Activated CD4-positive, alpha-beta memory T cell treated with anti-CD3 and anti-CD28 coated beads, Interleukin-2, amount 10 ng/mL, durations not matched to agents 7 days and 5 days (primary cell): Measurements from ENCODE around the gene PTPRCAP. TPM values are rescaled to one million over a fixed set of nuclear protein-coding genes. Genes with fewer than 3 reads are reported as not detected.

ENCODE experiments used
- CTCF ChIA-PET: fragments of 350-600 bp; sonication (Branson Sonifier 250); formaldehyde crosslinking; loops from one replicate; lab custom pipeline; 2021; ENCODE audit warnings: antibody characterized with exemption, inconsistent platforms; lab: Charles Lee
- POLR2A ChIA-PET: fragments of 350-600 bp; sonication (Branson Sonifier 250); formaldehyde crosslinking; loops from one replicate; lab custom pipeline; 2021; ENCODE audit warnings: antibody characterized with exemption; lab: Charles Lee
- DNase-seq: peaks from one replicate; pipeline ENCODE4 v3.0.0-alpha.2; 2020
- H3K27ac Mint-ChIP-seq: one replicate; pipeline ENCODE4 v1.8.0; 2021; ENCODE audit warnings: mild to moderate bottlenecking, mixed read lengths
- H3K27me3 Mint-ChIP-seq: one replicate; pipeline ENCODE4 v1.8.0; 2021; ENCODE audit warnings: mixed read lengths
- H3K36me3 Mint-ChIP-seq: one replicate; pipeline ENCODE4 v1.8.0; 2021; ENCODE audit warnings: low read depth, mixed read lengths
- H3K4me1 Mint-ChIP-seq: one replicate; pipeline ENCODE4 v1.8.0; 2021; ENCODE audit warnings: mixed read lengths
- H3K4me3 Mint-ChIP-seq: one replicate; pipeline ENCODE4 v1.8.0; 2021; ENCODE audit warnings: mild to moderate bottlenecking, mixed read lengths
- H3K9me3 Mint-ChIP-seq: one replicate; pipeline ENCODE4 v1.8.0; 2021; ENCODE audit warnings: mixed read lengths
- total RNA-seq, 2 experiments: library from RNA; stranded (reverse); gene quantifications; one replicate each; pipeline ENCODE4 v1.2.3, GENCODE V29; 2021

PTPRCAP gene
- total RNA-seq, 2 experiments from 2014 or later: 398 to 401 TPM

DNA sequence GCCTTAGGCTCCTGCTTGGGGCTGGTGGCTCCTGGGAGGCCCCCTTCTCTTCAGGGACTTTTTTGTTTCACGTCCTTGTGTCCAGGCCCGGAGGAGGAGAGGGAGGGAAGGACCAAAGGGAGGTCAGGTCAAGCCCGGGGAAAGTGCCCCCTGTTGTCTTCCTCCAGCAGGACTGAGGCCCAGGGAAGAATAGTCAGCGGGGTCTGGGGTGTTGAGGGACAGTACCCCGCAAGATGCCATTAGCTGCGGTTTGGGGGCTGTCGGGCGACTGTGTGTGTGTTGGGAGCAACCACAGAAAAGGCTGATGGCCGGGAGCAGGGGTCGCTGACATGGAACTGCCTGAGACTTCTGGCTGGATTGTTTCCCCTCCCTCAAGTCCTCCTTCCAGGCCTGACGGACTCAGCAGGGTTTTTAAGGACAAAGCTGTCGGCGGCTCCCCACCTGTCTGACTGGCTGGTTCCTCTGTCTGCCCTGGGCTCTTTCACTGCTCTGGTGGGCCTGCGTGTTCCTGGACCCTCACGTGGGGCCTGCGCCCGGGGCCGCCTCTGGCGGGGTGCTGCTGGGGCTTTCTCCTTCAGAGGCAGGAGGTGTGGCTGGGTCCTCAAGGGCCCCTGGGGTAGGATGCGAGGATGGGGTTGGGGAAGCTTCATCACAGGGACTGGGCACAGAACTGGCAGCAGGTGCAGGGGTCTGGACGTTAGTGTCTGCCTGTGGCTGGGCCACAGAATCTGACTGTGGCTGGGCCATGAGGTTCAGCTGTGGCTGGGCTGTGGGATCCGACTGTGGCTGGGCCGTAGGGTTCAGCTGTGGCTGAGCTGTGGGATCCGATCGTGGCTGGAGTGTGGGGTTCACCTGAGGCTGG lies 13.5 kb upstream of the PTPRCAP start:
- H3K36me3 Mint-ChIP-seq: no peaks in the 10 kb centered on the region
- ChIA-PET CTCF (no interaction called here), POLR2A (interaction anchor here (0.9 to 5.5 kb wide), 8 partner anchors 9 to 133 kb away, joined by 3 to 59 read pairs (median 6); partner anchors contain the start of genes AIP, PTPRCAP and TMEM134)
- peaks cover 30% of the 10 kb centered on the region for H3K4me1 Mint-ChIP-seq
- H3K4me3 Mint-ChIP-seq: no peak overlapping the region
- no peak for DNase-seq
- H3K27me3 Mint-ChIP-seq: peaks cover 5% of the 10 kb centered on the region
- no peaks in the 10 kb centered on the region for H3K9me3 Mint-ChIP-seq
- no peak overlapping the region for H3K27ac Mint-ChIP-seq

DNA sequence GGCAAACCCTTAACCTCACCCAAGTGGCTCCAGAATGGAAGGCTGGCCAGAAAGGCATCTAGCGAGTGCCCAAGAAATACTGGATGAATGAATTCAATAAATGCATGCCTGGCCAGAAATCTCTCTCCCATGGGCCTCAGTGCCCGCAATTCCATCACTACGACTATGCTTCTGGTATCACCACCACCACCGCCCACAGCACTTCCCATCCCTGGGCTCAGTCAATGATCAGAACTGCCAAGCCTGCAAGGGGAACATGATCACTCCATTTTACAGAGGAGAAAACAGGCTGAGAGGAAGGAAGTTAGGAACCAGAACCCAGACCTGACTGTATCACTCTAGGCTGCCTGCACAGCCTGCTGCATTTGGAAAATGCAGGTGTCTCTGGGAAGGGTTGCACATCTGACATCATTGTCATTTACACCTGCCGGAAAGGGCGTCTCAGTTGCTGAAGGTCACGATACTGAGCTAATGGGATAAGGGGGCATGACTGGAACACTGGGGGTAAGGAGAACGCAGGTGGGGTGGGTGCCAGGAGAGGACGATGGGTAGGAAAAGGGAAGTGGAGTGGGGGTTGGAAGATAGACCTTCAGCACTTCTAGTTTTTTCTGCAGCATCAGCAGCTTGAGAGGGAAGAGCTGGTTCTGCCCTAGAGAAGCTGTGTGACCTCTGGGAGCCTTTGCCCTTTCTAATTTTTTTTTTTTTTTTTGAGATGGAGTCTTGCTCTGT lies 11.8 kb upstream of the PTPRCAP start:
- DNase-seq: no peak
- peaks cover 5% of the 10 kb centered on the region for H3K27me3 Mint-ChIP-seq
- no peaks in the 10 kb centered on the region for H3K9me3 Mint-ChIP-seq
- no peak overlapping the region for H3K4me3 Mint-ChIP-seq
- H3K27ac Mint-ChIP-seq: no peak overlapping the region
- H3K4me1 Mint-ChIP-seq: peaks cover 48% of the 10 kb centered on the region
- ChIA-PET CTCF (interaction anchor here (0.9 kb wide), 1 partner anchor 48 kb away, joined by 3 read pairs; the partner anchor contains the start of gene PPP1CA), POLR2A (interaction anchor here (1.1 to 5.5 kb wide), 4 partner anchors 11 to 21 kb away, joined by 3 to 59 read pairs (median 6); partner anchors contain the start of genes PTPRCAP and RPS6KB2)
- H3K36me3 Mint-ChIP-seq: no peaks in the 10 kb centered on the region

DNA sequence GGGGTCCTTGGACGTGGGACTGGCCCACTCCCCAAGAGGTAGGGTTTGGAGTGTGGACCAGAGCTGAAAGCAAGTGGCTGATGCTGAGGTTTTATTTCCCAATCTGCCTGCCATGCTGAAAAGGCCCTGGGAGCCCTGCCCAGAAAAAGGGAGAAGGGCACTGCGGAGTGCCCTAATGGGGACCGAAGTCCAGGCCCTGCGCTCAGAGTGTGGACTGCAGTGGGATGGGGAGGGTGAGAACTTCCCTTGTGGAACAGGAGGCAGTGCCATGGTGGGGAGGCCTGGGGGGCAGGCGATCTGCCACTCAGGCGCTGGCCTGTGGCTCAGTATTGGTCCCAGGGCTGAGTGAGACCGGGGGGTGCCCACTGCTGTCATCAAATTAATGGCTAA lies 10.7 kb upstream of the PTPRCAP start:
- peaks cover 52% of the 10 kb centered on the region for H3K4me1 Mint-ChIP-seq
- H3K27ac Mint-ChIP-seq: peak overlapping the region; percentile 47
- no peaks in the 10 kb centered on the region for H3K36me3 Mint-ChIP-seq
- H3K9me3 Mint-ChIP-seq: no peaks in the 10 kb centered on the region
- DNase-seq: no peak
- peaks cover 5% of the 10 kb centered on the region for H3K27me3 Mint-ChIP-seq
- no peak overlapping the region for H3K4me3 Mint-ChIP-seq
- CTCF ChIA-PET: interaction anchor here (1.0 kb wide), 1 partner anchor 9 kb away, joined by 3 read pairs; no protein-coding TSS in a partner anchor
- POLR2A ChIA-PET: interaction anchor here (1.0 to 5.5 kb wide), 5 partner anchors 10 to 20 kb away, joined by 3 to 59 read pairs (median 4); partner anchors contain the start of genes PTPRCAP and RPS6KB2

DNA sequence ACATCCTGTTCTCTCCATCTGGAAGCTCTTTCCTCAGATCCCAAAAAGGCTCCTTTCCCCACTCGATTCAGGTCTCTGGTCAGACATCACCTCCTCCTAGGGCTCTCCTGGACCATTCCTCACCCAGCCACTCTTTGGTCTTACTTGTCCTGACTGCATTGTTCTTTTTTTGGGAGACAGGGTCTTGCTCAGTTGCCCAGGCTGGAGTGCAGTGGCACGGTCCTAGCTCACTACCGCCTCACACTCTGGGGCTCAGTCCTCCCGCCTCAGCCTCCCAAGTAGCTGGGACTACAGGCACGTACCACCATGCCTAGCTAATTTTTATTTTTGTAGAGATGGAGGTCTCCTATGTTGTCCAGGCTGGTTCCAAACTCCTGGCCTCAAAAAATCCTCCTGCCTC lies 8.0 kb upstream of the PTPRCAP start:
- ChIA-PET POLR2A (interaction anchor here (1.0 to 1.9 kb wide), 4 partner anchors 9 to 59 kb away, joined by 3 to 13 read pairs (median 6); partner anchors contain the start of genes PITPNM1 and PTPRCAP), CTCF (no interaction called here)
- Mint-ChIP-seq H3K4me1 (peaks cover 72% of the 10 kb centered on the region), H3K4me3 (peak overlapping the region; percentile 9), H3K27me3 (peaks cover 2% of the 10 kb centered on the region), H3K36me3 (peaks cover 4% of the 10 kb centered on the region), H3K9me3 (no peaks in the 10 kb centered on the region), H3K27ac (peak overlapping the region; percentile 82)
- no peak for DNase-seq

DNA sequence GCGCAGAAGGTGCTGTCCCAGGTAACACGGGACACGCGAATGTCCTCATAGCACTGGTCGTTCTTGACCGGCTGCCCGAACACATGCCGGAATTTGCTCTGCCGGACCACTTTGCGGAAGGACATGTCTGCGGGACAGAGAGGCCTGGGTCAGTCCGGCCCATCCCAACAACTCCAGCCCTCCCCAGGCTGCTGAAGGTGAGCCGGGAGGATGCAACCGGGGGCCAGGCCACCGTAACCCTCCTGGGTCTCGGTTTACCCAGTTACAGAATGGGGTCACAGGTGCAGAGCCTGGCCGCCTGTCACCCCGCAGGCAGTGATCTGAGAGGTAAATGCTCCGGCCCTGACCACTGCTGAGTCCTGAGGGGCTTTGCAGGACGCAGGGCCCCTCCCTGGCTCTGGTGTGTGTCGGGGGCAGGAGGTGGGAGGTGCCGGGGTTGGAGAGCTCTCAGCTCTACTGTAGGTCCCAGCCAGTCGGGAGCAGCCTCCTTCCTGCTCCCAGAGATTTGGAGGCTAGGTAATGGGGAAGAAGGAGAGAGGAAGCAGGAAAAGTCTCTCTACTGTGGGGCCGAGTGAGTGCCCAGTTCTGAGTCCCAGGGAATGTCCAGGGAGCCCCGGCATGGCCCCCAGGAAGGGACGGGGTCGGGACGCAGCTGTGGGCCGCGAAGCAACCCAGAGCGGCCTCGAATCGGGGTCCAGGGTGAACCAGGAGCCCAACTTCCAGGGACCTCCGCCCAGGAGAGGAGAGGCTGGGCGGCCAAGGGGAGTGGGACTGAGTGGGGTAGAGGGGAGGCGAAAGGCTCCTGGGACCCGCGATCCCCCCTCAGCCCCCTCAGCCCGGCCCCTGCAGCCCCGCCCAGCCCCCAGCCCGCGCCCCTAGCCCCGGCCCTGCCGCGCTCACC lies 5.3 kb upstream of the PTPRCAP start:
- peaks cover 24% of the 10 kb centered on the region for H3K36me3 Mint-ChIP-seq
- H3K9me3 Mint-ChIP-seq: no peaks in the 10 kb centered on the region
- H3K27ac Mint-ChIP-seq: peak overlapping the region; percentile 97
- ChIA-PET CTCF (no interaction called here), POLR2A (interaction anchor here (1.1 to 1.4 kb wide), 4 partner anchors 14 to 35 kb away, joined by 3 to 5 read pairs (median 4); partner anchors contain the start of gene RPS6KB2)
- H3K27me3 Mint-ChIP-seq: no peaks in the 10 kb centered on the region
- H3K4me3 Mint-ChIP-seq: peak overlapping the region; percentile 60
- DNase-seq: no peak
- peaks cover 78% of the 10 kb centered on the region for H3K4me1 Mint-ChIP-seq

DNA sequence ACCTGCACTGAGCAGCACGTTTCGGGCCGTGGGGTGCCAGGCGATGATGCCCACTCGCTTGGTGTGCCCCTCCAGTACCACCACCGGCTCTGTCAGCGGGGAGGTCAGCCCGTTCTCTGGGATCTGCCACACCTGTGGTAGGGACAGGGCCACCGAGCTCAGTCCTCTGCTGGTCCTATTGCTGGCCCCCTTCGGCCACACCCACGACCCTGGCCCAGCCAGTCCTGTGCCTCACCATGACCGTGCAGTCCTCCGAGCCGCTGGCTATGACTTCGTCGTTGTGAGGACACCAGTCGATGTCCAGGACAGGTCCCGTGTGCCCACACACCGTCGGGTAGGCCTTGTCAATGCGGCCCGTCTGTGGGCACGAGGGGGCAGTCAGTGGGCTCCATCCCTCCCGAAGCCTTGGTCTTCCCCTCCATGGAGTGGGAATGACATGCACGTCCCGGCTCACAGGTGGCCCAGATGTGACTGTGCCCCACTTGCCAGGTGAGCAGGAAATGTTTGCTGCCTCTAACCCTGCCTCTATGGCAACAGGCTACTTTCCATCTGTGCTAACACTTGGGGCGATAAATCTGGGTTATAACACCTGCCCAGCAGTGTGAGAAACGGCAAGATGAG lies 4.4 kb upstream of the PTPRCAP start:
- Mint-ChIP-seq H3K27ac (peak overlapping the region; percentile 97), H3K36me3 (peaks cover 31% of the 10 kb centered on the region), H3K9me3 (no peaks in the 10 kb centered on the region), H3K4me3 (peak overlapping the region; percentile 60), H3K4me1 (peaks cover 70% of the 10 kb centered on the region), H3K27me3 (no peaks in the 10 kb centered on the region)
- ChIA-PET CTCF (interaction anchor here (0.9 kb wide), 1 partner anchor 59 kb away, joined by 3 read pairs; no protein-coding TSS in a partner anchor), POLR2A (interaction anchor here (1.1 to 15.2 kb wide), 6 partner anchors 9 to 42 kb away, joined by 3 to 361 read pairs (median 85); partner anchors contain the start of genes AIP, PPP1CA, RPS6KB2 and TBC1D10C)
- no peak for DNase-seq

DNA sequence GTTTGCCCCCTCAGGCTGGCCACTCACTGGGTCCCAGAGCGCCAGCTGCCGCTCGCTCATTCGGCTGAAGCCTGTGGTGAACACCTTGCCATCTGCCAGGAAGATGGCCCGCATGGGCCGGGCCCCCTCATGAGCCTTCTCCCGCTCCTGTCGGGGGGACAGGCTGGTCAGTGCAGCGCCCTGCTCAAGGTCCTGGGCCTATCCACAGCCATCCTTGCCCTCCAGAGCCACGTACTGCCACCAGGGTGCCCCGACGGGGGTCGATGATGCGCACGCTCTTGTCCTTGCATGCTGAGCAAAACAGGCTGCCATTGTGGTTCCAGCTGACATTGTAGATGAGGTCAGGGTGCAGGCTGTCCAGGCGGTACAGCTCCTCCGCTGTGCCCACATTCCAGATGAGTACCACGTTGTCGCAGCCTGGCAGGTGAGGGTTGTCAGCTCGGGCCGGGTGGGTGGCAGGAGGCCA lies 3.6 kb upstream of the PTPRCAP start:
- Mint-ChIP-seq H3K4me1 (peaks cover 67% of the 10 kb centered on the region), H3K27me3 (no peaks in the 10 kb centered on the region), H3K4me3 (peak overlapping the region; percentile 9), H3K36me3 (peaks cover 37% of the 10 kb centered on the region), H3K27ac (peak overlapping the region; percentile 97), H3K9me3 (no peaks in the 10 kb centered on the region)
- ChIA-PET CTCF (interaction anchor here (0.9 kb wide), 1 partner anchor 58 kb away, joined by 3 read pairs; no protein-coding TSS in a partner anchor), POLR2A (interaction anchor here (0.8 to 15.2 kb wide), 12 partner anchors 9 to 201 kb away, joined by 3 to 361 read pairs (median 6); partner anchors contain the start of genes AIP, CDK2AP2, PPP1CA and RPS6KB2)
- no peak for DNase-seq

DNA sequence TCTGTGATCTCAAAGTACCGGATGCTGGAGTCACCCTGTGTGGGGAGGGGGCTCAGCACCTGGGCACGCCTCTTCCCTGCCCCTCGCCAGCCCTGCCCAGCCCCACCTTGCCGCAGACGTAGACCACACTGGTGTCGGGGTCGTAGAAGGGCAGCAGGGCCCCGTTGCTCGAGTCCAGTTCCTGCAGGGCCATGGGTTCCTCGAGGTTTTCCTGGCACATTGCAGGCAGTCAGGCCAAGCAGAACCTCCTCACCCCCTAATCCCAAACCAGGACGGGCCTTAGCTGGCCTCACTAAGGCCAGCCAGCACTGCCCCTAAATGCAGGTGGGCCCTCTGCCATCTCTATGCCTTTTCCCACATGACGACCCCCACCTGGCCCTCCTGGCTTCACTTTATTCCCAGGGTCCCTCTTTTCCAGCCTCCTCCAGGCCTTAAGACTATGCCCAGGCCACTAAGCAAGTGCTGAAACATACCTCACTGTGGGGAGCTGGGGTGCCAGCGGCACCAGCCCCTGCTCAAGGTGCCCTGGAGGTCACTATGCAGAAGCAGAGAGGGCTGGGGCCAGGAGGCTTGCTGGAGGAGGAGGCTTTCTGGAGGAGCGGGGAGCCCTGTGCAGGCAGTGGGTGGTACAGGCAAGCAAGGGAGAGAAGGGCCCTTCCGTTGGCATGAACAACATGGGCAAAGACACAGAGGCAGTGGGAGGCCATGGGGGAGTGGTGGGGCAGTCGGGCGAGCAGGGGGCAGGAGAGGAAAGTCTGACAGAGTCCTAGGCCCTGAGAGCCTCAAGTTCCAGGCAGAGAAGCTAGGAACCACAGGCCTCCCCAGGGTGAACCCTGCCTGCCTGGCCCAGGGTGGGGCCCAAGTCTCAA lies 3.0 kb upstream of the PTPRCAP start:
- no peaks in the 10 kb centered on the region for H3K27me3 Mint-ChIP-seq
- DNase-seq: peak; percentile 47
- ChIA-PET CTCF (interaction anchor here (0.9 to 2.4 kb wide), 4 partner anchors 26 to 65 kb away, joined by 3 to 12 read pairs (median 4); partner anchors contain the start of gene PITPNM1), POLR2A (interaction anchor here (0.8 to 15.2 kb wide), 16 partner anchors 8 to 201 kb away, joined by 3 to 361 read pairs (median 25); partner anchors contain the start of genes AIP, CDK2AP2, PPP1CA and RAD9A)
- peak overlapping the region; percentile 97 for H3K27ac Mint-ChIP-seq
- no peaks in the 10 kb centered on the region for H3K9me3 Mint-ChIP-seq
- peak overlapping the region; percentile 94 for H3K4me3 Mint-ChIP-seq
- H3K4me1 Mint-ChIP-seq: peaks cover 64% of the 10 kb centered on the region
- H3K36me3 Mint-ChIP-seq: peaks cover 42% of the 10 kb centered on the region

DNA sequence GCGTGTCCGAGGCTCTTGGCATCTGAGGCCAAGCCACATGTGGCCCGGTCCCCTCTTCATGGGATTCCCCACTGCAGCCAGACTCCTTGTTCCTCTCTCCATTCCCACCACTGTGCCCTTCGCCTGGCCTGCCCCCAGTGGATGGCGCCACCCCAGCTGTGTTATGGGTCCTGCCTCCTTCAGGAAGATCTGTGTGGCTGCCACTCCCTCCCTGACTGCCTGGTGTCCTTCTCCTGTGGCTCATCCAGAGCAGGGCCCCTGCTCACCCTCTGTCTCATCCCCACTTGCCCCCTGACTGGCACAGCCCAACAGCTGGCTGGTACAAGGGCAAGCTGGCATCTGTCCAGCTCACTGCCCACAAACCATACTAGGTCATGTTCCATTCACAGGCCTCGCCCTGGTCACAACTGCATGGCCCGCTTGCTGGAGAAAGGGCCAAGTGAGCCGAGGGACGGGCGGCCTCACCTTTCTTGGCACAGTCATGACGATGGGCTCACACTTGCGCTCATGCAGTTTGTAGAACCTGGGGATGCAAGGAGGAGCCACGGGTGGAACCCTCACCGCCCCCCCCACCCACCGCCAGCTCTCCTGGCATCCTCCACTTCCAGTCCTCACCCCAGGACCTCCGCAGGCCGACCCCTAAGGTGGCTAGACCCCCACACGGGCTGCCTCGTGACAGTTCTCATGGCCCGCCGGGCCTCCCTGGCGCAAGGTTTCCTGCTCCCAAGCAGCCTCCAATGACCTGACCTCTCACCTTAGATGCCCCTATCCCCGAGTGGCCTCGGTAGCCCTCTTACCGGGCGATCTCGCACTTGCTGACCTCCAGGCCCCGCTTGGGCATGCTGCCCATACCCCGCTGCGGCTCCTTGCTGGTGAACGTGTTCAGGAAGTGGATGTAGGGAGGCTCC lies 2.1 kb upstream of the PTPRCAP start:
- peak overlapping the region; percentile 94 for H3K4me3 Mint-ChIP-seq
- DNase-seq: peak; percentile 54
- H3K4me1 Mint-ChIP-seq: peaks cover 62% of the 10 kb centered on the region
- ChIA-PET POLR2A (interaction anchor here (0.6 to 15.2 kb wide), 18 partner anchors 7 to 175 kb away, joined by 3 to 361 read pairs (median 34); partner anchors contain the start of genes AIP, PITPNM1, POLD4 and PPP1CA), CTCF (interaction anchor here (0.8 to 4.4 kb wide), 13 partner anchors 8 to 68 kb away, joined by 3 to 67 read pairs (median 5); partner anchors contain the start of genes AIP, PITPNM1, PPP1CA and RAD9A)
- H3K27me3 Mint-ChIP-seq: no peaks in the 10 kb centered on the region
- no peaks in the 10 kb centered on the region for H3K9me3 Mint-ChIP-seq
- H3K27ac Mint-ChIP-seq: peak overlapping the region; percentile 97
- peaks cover 46% of the 10 kb centered on the region for H3K36me3 Mint-ChIP-seq
